ENCODE data around the gene SLC5A2.

GRCh38 chr16:31476303-31477219 is 6.4 kb upstream of the SLC5A2 start:
- TF ChIP-seq CTCF (conservative IDR thresholded peaks at IDR 0.05 in 1 of 2, IDR thresholded peaks at IDR 0.05 in 1 of 2; ENCODE audit: low read depth in 1 of 2, low read length in 2 of 2) = no peak
- TF ChIP-seq EZH2 (IDR thresholded peaks at IDR 0.05; ENCODE audit: low read length, missing control alignments) = no peak
